GM12872 (cell line): ENCODE data around the gene KCTD1.

ENCODE experiments used
- TF ChIP-seq, protein P1 (sequence below): IDR thresholded peaks from 3 replicates; pipeline ENCODE4 v1.5.1; 2011; ENCODE audit warnings: low read depth, mild to moderate bottlenecking, low read length, moderate library complexity; ENCODE audit not compliant: insufficient read depth

KCTD1 gene

GRCh38 chr18:26454192-26454591 lies 94.2 kb downstream of the KCTD1 start:
- TF ChIP-seq, protein P1, sequence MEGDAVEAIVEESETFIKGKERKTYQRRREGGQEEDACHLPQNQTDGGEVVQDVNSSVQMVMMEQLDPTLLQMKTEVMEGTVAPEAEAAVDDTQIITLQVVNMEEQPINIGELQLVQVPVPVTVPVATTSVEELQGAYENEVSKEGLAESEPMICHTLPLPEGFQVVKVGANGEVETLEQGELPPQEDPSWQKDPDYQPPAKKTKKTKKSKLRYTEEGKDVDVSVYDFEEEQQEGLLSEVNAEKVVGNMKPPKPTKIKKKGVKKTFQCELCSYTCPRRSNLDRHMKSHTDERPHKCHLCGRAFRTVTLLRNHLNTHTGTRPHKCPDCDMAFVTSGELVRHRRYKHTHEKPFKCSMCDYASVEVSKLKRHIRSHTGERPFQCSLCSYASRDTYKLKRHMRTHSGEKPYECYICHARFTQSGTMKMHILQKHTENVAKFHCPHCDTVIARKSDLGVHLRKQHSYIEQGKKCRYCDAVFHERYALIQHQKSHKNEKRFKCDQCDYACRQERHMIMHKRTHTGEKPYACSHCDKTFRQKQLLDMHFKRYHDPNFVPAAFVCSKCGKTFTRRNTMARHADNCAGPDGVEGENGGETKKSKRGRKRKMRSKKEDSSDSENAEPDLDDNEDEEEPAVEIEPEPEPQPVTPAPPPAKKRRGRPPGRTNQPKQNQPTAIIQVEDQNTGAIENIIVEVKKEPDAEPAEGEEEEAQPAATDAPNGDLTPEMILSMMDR: no peak

DNA sequence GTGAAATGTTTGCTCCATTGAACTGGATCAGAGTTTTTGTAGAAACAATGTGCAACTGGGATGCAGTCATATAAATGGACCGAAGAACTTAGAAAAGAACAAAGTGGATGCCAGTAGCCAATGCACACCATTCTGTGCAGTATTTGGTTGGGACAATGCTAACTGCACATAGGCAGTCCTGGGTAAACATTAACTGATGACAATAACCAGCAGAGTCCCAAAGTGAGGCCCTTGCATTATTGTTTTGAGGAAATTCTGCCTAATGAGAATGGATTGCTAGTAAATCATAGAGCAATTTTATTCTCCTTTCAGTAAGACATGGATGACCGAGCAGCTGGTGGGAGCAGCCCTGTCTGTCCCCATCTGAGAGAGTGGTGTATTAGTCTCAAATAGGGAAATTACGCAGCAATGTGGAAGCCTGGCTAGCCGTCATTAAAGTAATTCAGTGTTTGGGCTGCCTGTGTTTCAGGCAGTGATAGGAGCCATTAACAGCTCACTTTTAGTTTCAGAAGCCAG lies 94.9 kb downstream of the KCTD1 start:
- TF ChIP-seq, protein P1: no peak

DNA sequence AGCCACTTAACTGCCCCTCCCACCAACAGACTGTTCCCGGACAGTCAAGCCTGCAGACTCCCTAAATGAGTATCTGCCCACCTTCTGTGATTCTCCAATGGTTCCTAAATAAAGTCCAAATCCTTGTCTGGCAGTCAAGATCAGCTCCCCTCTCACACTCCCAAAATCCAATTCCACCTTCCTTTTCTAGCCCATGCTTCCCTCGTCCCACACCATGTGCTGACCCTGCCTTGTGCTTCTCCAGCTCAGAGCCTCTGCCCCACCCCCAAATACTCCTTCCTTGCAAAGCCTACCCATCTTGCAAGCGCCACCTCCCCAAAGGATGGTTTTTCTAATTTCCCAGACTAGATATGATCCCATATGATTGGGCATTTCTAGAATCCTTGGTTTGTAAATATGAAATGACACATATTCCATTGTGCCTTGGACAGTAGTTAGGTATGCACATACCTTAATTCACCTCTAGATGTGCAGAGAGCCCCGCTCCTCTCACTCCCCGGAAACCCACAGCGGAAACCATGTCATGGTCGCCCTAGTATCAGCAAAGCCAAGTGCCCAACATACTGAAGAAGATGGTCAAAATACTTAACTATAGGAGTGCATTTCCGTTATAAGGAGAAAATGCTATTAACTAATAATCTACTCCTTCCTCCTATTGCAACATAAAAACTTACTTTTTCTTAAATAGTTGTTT lies 97.2 kb downstream of the KCTD1 start:
- TF ChIP-seq, protein P1: no peak

- TF ChIP-seq, protein P1: no peak
These were observed 99.6 kb downstream of the KCTD1 start for GRCh38 chr18:26448714-26449159.

GRCh38 chr18:26443853-26444252 lies 104.5 kb downstream of the KCTD1 start:
- TF ChIP-seq, protein P1: no peak

DNA sequence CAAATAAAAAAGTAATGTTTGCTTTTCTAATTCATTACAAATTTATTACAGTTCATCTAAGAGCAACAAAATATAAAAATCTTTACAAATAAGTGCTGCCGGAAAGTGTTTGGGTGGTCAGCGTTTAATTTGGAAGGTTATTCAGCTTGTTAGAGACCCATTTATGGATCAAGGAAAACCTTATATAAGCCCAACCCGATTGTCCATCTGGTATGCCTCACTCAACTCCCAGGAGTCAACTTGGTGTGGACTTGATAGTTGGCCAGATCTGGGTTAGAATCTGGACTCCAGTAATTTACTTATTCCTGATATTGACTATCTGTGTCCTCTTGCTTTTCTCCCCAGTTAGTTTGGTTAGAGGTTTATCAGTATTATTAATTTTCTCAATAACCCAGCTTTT lies 106.2 kb downstream of the KCTD1 start:
- TF ChIP-seq, protein P1: no peak

DNA sequence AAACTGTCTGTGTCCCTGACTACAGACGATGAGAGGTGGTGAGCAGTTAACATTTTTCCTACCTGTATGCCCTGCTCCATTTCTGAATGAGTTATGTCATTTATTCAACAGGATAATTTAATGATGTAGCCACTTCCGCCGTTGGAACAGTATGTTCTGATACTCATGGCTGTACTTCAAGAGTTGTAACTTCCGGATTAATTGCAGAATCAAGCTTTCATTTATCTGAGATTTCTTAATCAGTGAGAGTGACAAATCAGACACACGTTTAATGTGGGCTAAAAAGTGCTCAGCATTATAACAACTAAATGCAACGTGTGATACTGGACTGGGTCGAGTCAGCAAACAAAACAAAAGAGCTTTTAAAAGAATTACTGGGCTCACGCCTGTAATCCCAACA lies 107.7 kb downstream of the KCTD1 start:
- TF ChIP-seq, protein P1: no peak

GRCh38 chr18:26439537-26439936 lies 108.8 kb downstream of the KCTD1 start:
- TF ChIP-seq, protein P1: no peak
